Activated CD8-positive, alpha-beta T cell treated with anti-CD3 and anti-CD28 coated beads for 36 hours (primary cell): ENCODE measurements around the gene ATP10B. TPM values are rescaled to one million over a fixed set of nuclear protein-coding genes. Genes with fewer than 3 reads are reported as not detected.

ENCODE experiments used
- ATAC-seq: fragments of 200-7000 bp; cut with Tn5 transposase; one replicate; pipeline ENCODE4 v1.10.0; 2021; ENCODE audit warnings: mild to moderate bottlenecking, moderate library complexity
- CTCF ChIA-PET: fragments of 350-600 bp; sonication (Branson Sonifier 250); formaldehyde crosslinking; loops from one replicate; lab custom pipeline; 2021; ENCODE audit warnings: antibody characterized with exemption; lab: Charles Lee
- POLR2A ChIA-PET: fragments of 350-600 bp; sonication (Branson Sonifier 250); formaldehyde crosslinking; loops from one replicate; lab custom pipeline; 2021; ENCODE audit warnings: antibody characterized with exemption; lab: Charles Lee
- DNase-seq: peaks from one replicate; pipeline ENCODE4 v3.0.0-alpha.2; 2020
- H3K27ac Mint-ChIP-seq: one replicate; pipeline ENCODE4 v1.8.0; 2021; ENCODE audit warnings: mild to moderate bottlenecking, mixed read lengths
- H3K27me3 Mint-ChIP-seq: one replicate; pipeline ENCODE4 v1.8.0; 2021; ENCODE audit warnings: mixed read lengths
- H3K36me3 Mint-ChIP-seq: one replicate; pipeline ENCODE4 v1.8.0; 2021; ENCODE audit warnings: low read depth, mixed read lengths
- H3K4me1 Mint-ChIP-seq: one replicate; pipeline ENCODE4 v1.8.0; 2021; ENCODE audit warnings: low read depth, mixed read lengths
- H3K4me3 Mint-ChIP-seq: one replicate; pipeline ENCODE4 v1.8.0; 2021; ENCODE audit warnings: mild to moderate bottlenecking, moderate library complexity, mixed read lengths
- H3K9me3 Mint-ChIP-seq: one replicate; pipeline ENCODE4 v1.8.0; 2021; ENCODE audit warnings: mixed read lengths
- intact Hi-C: fragments of 100-400 bp; cut with micrococcal nuclease; formaldehyde crosslinking; loops from one replicate; pipeline ENCODE4 v1.10.0; 2022
- total RNA-seq, 2 experiments: library from RNA; stranded (reverse); gene quantifications; one replicate each; pipeline ENCODE4 v1.2.3, GENCODE V29; 2021
- TF ChIP-seq, protein P1 (sequence below): fragments of 200-600 bp; IDR thresholded peaks from one replicate; pipeline ENCODE4 v1.8.0; 2022; ENCODE audit warnings: antibody characterized with exemption, mild to moderate bottlenecking

The ATP10B gene
- total RNA-seq, 2 experiments from 2014 or later = not detected

DNA sequence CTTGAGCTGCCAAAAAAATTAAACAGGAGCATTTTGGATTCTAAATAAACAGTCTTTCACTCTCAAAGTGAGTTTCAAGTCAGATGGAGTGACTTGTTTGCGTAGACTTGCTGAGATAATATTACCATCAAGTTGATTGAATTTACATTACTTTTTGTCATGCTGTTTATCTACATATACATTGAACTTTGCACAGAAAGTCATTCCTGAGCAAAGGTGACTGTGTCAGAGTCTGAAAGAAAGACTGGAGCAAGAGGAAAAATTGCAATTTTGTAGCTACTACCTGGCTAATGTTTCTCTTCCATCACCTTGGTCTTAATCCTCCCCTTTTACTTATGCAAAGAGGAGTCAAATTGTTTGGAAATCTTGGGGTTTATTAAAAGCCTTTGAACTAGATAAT lies 251.0 kb downstream of the ATP10B start:
- H3K4me1 Mint-ChIP-seq = no peaks in the 10 kb centered on the region
- no peak overlapping the region for H3K27ac Mint-ChIP-seq
- intact Hi-C loops = no loop called here
- ChIA-PET POLR2A (no interaction called here), CTCF (interaction anchor here (0.5 kb wide), 1 partner anchor 10 kb away, joined by 3 read pairs; no protein-coding TSS in a partner anchor)
- ATAC-seq (no peak), DNase-seq (no peak)
- H3K27me3 Mint-ChIP-seq = no peaks in the 10 kb centered on the region
- no peak overlapping the region for H3K4me3 Mint-ChIP-seq
- no peaks in the 10 kb centered on the region for H3K9me3 Mint-ChIP-seq
- no peaks in the 10 kb centered on the region for H3K36me3 Mint-ChIP-seq
- TF ChIP-seq, protein P1, sequence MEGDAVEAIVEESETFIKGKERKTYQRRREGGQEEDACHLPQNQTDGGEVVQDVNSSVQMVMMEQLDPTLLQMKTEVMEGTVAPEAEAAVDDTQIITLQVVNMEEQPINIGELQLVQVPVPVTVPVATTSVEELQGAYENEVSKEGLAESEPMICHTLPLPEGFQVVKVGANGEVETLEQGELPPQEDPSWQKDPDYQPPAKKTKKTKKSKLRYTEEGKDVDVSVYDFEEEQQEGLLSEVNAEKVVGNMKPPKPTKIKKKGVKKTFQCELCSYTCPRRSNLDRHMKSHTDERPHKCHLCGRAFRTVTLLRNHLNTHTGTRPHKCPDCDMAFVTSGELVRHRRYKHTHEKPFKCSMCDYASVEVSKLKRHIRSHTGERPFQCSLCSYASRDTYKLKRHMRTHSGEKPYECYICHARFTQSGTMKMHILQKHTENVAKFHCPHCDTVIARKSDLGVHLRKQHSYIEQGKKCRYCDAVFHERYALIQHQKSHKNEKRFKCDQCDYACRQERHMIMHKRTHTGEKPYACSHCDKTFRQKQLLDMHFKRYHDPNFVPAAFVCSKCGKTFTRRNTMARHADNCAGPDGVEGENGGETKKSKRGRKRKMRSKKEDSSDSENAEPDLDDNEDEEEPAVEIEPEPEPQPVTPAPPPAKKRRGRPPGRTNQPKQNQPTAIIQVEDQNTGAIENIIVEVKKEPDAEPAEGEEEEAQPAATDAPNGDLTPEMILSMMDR = no peak

DNA sequence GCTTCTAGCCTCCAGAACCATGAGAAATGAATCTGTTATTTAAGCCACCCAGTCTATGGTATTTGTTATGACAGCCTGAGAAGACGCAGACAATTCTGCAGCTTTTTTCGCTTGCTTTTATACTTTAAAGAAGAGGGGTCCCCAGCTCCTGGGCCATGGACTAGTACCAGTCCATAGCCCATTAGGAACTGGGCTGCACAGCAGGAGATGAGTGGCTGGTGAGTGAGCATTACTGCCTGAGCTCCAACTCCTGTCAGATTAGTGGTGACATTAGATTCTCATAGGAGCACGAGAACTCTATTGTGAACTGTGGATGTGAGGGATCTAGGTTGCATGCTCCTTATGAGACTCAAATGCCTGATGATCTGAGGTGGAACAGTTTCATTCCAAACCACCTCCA lies 278.7 kb downstream of the ATP10B start:
- Mint-ChIP-seq H3K36me3 (no peaks in the 10 kb centered on the region), H3K4me1 (no peaks in the 10 kb centered on the region), H3K27ac (no peak overlapping the region), H3K27me3 (peaks cover 11% of the 10 kb centered on the region), H3K9me3 (no peaks in the 10 kb centered on the region), H3K4me3 (no peak overlapping the region)
- TF ChIP-seq, protein P1 = no peak
- intact Hi-C loops = no loop called here
- DNase-seq (no peak), ATAC-seq (no peak)
- ChIA-PET POLR2A (no interaction called here), CTCF (interaction anchor here (1.0 kb wide), 1 partner anchor 135 kb away, joined by 4 read pairs; no protein-coding TSS in a partner anchor)

DNA sequence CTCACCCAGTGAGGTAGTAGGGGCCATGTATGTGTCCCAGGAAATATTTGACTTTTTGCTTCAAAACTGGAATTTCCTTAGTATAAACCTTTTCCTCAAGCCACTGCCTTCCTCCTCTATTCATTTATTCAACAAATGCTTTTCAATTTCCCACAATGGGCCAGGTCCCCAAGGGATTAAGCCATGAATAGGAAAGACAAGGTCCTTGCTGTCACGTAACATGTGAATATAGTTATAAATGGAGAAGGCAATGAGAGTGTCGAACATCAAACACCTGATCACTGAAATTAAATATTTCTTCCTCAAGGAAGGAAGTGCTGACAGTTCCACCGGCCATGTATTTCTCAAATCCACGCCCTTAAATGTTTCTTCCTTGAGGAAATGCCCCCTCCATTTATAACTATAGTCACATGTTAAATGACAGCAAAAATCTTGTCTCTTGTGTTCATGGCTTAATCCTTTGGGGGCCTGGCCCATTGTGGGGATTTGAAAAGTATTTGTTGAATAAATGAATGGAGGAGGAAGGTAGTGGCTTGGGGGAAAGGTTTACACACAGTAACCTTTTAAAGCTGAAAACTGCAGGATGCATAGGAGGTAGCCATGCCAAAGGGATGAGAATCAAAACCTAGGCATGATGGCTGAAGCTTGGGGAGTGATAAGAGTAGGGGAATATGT lies 284.8 kb downstream of the ATP10B start:
- Mint-ChIP-seq H3K4me1 (no peaks in the 10 kb centered on the region), H3K4me3 (no peak overlapping the region), H3K27ac (no peak overlapping the region), H3K27me3 (peaks cover 7% of the 10 kb centered on the region), H3K9me3 (no peaks in the 10 kb centered on the region), H3K36me3 (no peaks in the 10 kb centered on the region)
- CTCF ChIA-PET = no interaction called here
- intact Hi-C loops = no loop called here
- ATAC-seq (no peak), DNase-seq (no peak)
- POLR2A ChIA-PET = no interaction called here
- TF ChIP-seq, protein P1 = no peak

DNA sequence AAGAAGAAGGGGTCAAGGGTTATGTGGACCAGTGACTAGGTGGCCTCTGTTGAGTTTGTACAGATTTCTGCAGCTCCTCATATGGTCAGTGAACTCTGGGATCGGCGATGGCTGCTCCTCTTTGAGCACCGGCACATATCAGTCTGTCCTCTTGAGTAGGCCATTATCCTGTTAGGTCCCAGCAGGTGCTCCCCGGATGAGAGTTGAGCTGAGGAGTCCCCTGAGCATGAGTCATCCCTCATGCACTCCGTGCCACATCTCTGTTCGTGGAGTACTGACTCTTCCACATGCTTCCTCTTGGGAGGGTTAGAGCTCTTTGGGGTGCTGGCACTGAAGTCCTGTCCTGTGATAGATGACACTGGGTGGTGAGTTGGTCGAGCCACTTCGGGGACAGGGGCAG lies 286.6 kb downstream of the ATP10B start:
- H3K9me3 Mint-ChIP-seq = no peaks in the 10 kb centered on the region
- no peaks in the 10 kb centered on the region for H3K4me1 Mint-ChIP-seq

DNA sequence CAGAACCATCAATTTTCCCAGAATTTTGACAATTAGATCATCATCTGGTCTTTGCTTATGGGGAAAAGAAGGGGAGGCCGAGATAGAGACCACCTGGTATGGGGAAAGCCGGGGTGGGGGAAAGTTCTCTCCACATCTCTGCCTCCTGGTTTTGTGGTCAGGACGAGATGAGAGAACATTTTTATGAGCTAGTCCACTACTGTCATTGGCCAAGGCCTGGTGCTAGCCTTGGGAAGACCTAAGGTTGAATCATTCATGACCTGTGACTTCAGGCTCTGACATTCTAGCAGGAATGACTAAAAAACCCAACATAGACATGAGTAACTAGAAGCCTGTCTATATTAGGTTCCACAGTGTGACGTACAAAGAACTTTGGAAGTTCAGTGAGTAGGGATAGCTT lies 295.2 kb downstream of the ATP10B start:
- H3K4me3 Mint-ChIP-seq = no peak overlapping the region
- TF ChIP-seq, protein P1 = no peak
- H3K27me3 Mint-ChIP-seq = peaks cover under 1% of the 10 kb centered on the region
- DNase-seq (no peak), ATAC-seq (no peak)
- intact Hi-C loops = no loop called here
- H3K36me3 Mint-ChIP-seq = no peaks in the 10 kb centered on the region
- ChIA-PET CTCF (no interaction called here), POLR2A (no interaction called here)
- no peak overlapping the region for H3K27ac Mint-ChIP-seq
- H3K4me1 Mint-ChIP-seq = no peaks in the 10 kb centered on the region
- H3K9me3 Mint-ChIP-seq = no peaks in the 10 kb centered on the region

More for the DNA sequence above, 286.6 kb downstream of the ATP10B start:
- POLR2A ChIA-PET = no interaction called here
- Mint-ChIP-seq H3K36me3 (no peaks in the 10 kb centered on the region), H3K27ac (no peak overlapping the region), H3K4me3 (no peak overlapping the region), H3K27me3 (peaks cover 2% of the 10 kb centered on the region)
- intact Hi-C loops = no loop called here
- no peak for ATAC-seq
- CTCF ChIA-PET = no interaction called here
- TF ChIP-seq, protein P1 = no peak
- DNase-seq = no peak
